ENCODE results near the gene TIGD1.

The TIGD1 gene

DNA sequence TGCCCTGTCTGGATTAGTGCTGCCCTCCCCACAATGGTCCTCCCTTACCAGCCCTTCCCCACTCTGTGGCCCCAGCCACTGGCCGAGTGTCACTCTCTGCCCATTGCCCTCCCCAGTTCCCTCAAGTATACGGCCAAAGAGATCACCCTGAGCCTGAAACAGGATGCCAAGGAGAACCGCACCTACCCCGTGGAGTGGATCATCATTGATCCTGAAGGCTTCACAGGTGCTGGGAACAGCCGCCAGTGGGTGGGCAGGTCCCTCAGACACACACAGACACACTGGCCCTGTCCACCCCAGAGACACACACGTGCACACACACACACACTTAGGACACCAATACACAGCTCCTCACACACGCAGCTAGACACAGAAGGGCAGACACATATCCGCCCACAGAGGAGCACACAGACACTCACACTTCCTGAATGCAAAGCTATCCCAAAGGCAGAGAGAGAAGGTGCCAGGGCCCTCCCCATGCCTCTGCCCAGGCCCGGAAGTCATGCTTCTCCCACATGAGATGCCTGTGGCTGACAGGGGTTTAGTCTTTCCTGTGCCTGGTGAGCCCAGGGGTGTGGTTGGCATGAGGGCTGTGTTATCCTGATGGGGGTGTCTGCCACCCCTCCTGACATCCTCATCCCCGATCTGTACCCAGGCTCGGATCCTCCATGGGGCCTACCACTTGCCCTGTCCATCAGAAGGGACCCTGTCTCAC lies 21.5 kb downstream of the TIGD1 start:
- Histone ChIP-seq H3K36me3 (ENCODE audit: control insufficient read depth, insufficient read depth, low read length) (no peaks in the 10 kb centered on the region), H3K27ac (ENCODE audit: low read depth, low read length) (no peak overlapping the region), H3K9ac (ENCODE audit: low read length) (no peak overlapping the region), H3K4me1 (ENCODE audit: control insufficient read depth, insufficient read depth, low read length) (peaks cover 3% of the 10 kb centered on the region; the same call in 1 of the 2 replicates), H3K4me3 (ENCODE audit: low read depth, low read length) (no peak overlapping the region), H3K9me3 (ENCODE audit: control insufficient read depth, insufficient read depth, low read depth, low read length) (no peaks in the 10 kb centered on the region), H3K27me3 (ENCODE audit: control insufficient read depth, insufficient read depth, low read length) (peaks cover 23% of the 10 kb centered on the region)

DNA sequence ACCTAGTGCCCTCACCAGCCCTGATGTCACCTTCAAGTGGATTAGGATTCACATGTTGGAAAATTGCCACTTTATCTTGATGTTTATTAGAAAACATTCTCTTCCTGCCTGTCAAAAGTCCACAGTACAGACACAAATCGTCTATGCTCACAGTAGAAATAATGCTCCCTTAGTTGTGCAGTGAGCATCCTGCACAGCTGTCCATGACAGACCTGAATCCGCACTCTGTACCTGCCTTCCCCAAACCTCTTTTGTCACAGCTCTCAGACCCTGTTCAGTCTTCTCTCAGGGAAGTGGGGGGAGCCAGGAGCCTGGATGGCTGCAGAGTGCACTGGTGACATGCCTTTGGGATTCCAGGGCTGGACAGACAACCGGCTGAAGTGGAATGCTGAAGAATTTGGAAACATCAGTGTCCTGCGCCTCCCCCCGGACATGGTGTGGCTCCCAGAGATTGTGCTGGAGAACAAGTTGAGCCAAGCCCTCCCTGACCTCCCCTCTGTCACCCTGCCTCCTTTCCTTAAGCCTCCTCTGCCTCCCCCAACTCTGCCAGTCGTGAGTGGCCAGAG lies 22.4 kb downstream of the TIGD1 start:
- Histone ChIP-seq H3K4me1 (ENCODE audit: control insufficient read depth, insufficient read depth, low read length) (peaks cover 8% of the 10 kb centered on the region), H3K4me3 (ENCODE audit: low read depth, low read length) (no peak overlapping the region), H3K9me3 (ENCODE audit: control insufficient read depth, insufficient read depth, low read depth, low read length) (no peaks in the 10 kb centered on the region), H3K27me3 (ENCODE audit: control insufficient read depth, insufficient read depth, low read length) (peaks cover 32% of the 10 kb centered on the region), H3K27ac (ENCODE audit: low read depth, low read length) (no peak overlapping the region), H3K9ac (ENCODE audit: low read length) (no peak overlapping the region), H3K36me3 (ENCODE audit: control insufficient read depth, insufficient read depth, low read length) (no peaks in the 10 kb centered on the region)

DNA sequence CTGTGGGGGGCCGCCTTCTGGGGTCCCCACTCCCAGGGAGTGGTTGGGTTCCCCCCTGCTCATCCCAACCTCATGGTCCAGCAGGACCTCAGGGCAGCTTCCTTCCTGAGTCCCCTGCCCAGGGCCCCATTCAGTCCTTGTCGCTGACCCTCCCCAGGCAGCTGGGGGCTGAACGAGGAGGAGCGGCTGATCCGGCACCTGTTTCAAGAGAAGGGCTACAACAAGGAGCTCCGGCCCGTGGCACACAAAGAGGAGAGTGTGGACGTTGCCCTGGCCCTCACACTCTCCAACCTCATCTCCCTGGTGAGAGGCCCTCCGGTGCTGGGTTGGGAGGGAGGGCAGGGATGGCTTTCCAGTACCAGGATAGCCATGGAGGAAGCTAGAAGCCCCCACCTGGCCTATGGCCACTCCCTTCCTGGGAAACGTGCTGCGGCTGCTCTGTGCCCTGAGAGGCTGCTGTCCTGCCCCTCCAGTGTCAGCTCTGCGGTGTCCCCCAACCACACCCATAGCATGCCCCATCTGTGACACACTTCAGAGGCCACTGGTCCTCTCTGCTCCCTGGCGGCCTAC lies 23.9 kb downstream of the TIGD1 start:
- H3K9me3 ChIP-seq (ENCODE audit: control insufficient read depth, insufficient read depth, low read depth, low read length): no peaks in the 10 kb centered on the region
- peaks cover 8% of the 10 kb centered on the region for H3K4me1 ChIP-seq (ENCODE audit: control insufficient read depth, insufficient read depth, low read length)
- no peaks in the 10 kb centered on the region for H3K36me3 ChIP-seq (ENCODE audit: control insufficient read depth, insufficient read depth, low read length)
- no peak overlapping the region for H3K4me3 ChIP-seq (ENCODE audit: low read depth, low read length)
- no peak overlapping the region for H3K9ac ChIP-seq (ENCODE audit: low read length)
- H3K27ac ChIP-seq (ENCODE audit: low read depth, low read length): no peak overlapping the region
- peaks cover 48% of the 10 kb centered on the region for H3K27me3 ChIP-seq (ENCODE audit: control insufficient read depth, insufficient read depth, low read length)

GRCh38 chr2:232525791-232526371 lies 24.5 kb downstream of the TIGD1 start, which contains the start of gene CHRND:
TSS of gene CHRND (plus strand) at chr2:232526160. CDS start at chr2:232526216, 56 bp downstream.
- Histone ChIP-seq H3K36me3 (ENCODE audit: control insufficient read depth, insufficient read depth, low read length) (no peaks in the 10 kb centered on the region), H3K27me3 (ENCODE audit: control insufficient read depth, insufficient read depth, low read length) (peaks cover 53% of the 10 kb centered on the region), H3K9ac (ENCODE audit: low read length) (no peak within 1 kb of the TSS), H3K4me3 (ENCODE audit: low read depth, low read length) (no peak within 1 kb of the TSS), H3K27ac (ENCODE audit: low read depth, low read length) (no peak within 1 kb of the TSS), H3K4me1 (ENCODE audit: control insufficient read depth, insufficient read depth, low read length) (peaks cover 8% of the 10 kb centered on the region), H3K9me3 (ENCODE audit: control insufficient read depth, insufficient read depth, low read depth, low read length) (no peaks in the 10 kb centered on the region)

GRCh38 chr2:232525199-232525598 lies 25.2 kb downstream of the TIGD1 start:
- Histone ChIP-seq H3K36me3 (ENCODE audit: control insufficient read depth, insufficient read depth, low read length) (no peaks in the 10 kb centered on the region), H3K27me3 (ENCODE audit: control insufficient read depth, insufficient read depth, low read length) (peaks cover 60% of the 10 kb centered on the region), H3K27ac (ENCODE audit: low read depth, low read length) (no peak overlapping the region), H3K4me3 (ENCODE audit: low read depth, low read length) (no peak overlapping the region), H3K9ac (ENCODE audit: low read length) (no peak overlapping the region), H3K4me1 (ENCODE audit: control insufficient read depth, insufficient read depth, low read length) (peaks cover 8% of the 10 kb centered on the region), H3K9me3 (ENCODE audit: control insufficient read depth, insufficient read depth, low read depth, low read length) (no peaks in the 10 kb centered on the region)

DNA sequence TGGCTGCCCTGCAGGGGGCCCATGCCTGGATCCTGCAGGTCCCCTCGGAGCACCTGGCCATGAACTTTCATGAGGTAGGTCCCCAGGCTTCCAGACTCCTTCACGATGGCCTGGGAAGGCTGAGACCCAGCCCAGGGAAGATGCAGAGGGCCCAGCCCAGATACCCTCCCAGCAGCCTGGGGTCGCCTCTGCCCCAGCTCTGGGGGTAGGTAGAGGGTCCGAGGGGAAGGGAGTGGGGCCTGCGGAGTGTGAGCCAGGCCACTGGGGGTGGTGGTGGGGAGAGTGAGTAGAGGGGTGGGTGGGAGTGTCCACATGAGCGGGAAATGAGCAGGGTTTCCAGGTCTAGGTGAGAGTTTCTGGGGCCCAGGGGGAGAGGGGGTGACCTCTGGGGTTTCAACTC lies 25.6 kb downstream of the TIGD1 start:
- H3K4me3 ChIP-seq (ENCODE audit: low read depth, low read length): no peak overlapping the region
- no peaks in the 10 kb centered on the region for H3K9me3 ChIP-seq (ENCODE audit: control insufficient read depth, insufficient read depth, low read depth, low read length)
- peaks cover 63% of the 10 kb centered on the region for H3K27me3 ChIP-seq (ENCODE audit: control insufficient read depth, insufficient read depth, low read length)
- H3K27ac ChIP-seq (ENCODE audit: low read depth, low read length): no peak overlapping the region
- H3K9ac ChIP-seq (ENCODE audit: low read length): no peak overlapping the region
- no peaks in the 10 kb centered on the region for H3K36me3 ChIP-seq (ENCODE audit: control insufficient read depth, insufficient read depth, low read length)
- H3K4me1 ChIP-seq (ENCODE audit: control insufficient read depth, insufficient read depth, low read length): peaks cover 8% of the 10 kb centered on the region

GRCh38 chr2:232523682-232524597 lies 26.4 kb downstream of the TIGD1 start:
- peaks cover 15% of the 10 kb centered on the region for H3K4me1 ChIP-seq (ENCODE audit: control insufficient read depth, insufficient read depth, low read length)
- peaks cover 68% of the 10 kb centered on the region for H3K27me3 ChIP-seq (ENCODE audit: control insufficient read depth, insufficient read depth, low read length)
- H3K27ac ChIP-seq (ENCODE audit: low read depth, low read length): no peak overlapping the region
- H3K9me3 ChIP-seq (ENCODE audit: control insufficient read depth, insufficient read depth, low read depth, low read length): no peaks in the 10 kb centered on the region
- H3K36me3 ChIP-seq (ENCODE audit: control insufficient read depth, insufficient read depth, low read length): no peaks in the 10 kb centered on the region
- H3K4me3 ChIP-seq (ENCODE audit: low read depth, low read length): peak overlapping the region; percentile 57
- no peak overlapping the region for H3K9ac ChIP-seq (ENCODE audit: low read length)

DNA sequence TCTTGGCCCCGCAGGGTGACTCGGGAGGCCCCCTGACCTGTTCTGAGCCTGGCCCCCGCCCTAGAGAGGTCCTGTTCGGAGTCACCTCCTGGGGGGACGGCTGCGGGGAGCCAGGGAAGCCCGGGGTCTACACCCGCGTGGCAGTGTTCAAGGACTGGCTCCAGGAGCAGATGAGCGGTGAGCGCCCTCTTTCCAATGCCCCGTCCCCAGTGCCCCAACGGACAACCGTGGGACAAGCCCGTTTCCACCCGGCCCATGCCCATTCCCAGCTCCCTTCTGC lies 27.0 kb downstream of the TIGD1 start:
- Histone ChIP-seq H3K4me1 (ENCODE audit: control insufficient read depth, insufficient read depth, low read length) (peaks cover 16% of the 10 kb centered on the region), H3K27me3 (ENCODE audit: control insufficient read depth, insufficient read depth, low read length) (peaks cover 68% of the 10 kb centered on the region), H3K9me3 (ENCODE audit: control insufficient read depth, insufficient read depth, low read depth, low read length) (no peaks in the 10 kb centered on the region), H3K27ac (ENCODE audit: low read depth, low read length) (no peak overlapping the region), H3K9ac (ENCODE audit: low read length) (no peak overlapping the region), H3K4me3 (ENCODE audit: low read depth, low read length) (peak overlapping the region; percentile 57), H3K36me3 (ENCODE audit: control insufficient read depth, insufficient read depth, low read length) (no peaks in the 10 kb centered on the region)

DNA sequence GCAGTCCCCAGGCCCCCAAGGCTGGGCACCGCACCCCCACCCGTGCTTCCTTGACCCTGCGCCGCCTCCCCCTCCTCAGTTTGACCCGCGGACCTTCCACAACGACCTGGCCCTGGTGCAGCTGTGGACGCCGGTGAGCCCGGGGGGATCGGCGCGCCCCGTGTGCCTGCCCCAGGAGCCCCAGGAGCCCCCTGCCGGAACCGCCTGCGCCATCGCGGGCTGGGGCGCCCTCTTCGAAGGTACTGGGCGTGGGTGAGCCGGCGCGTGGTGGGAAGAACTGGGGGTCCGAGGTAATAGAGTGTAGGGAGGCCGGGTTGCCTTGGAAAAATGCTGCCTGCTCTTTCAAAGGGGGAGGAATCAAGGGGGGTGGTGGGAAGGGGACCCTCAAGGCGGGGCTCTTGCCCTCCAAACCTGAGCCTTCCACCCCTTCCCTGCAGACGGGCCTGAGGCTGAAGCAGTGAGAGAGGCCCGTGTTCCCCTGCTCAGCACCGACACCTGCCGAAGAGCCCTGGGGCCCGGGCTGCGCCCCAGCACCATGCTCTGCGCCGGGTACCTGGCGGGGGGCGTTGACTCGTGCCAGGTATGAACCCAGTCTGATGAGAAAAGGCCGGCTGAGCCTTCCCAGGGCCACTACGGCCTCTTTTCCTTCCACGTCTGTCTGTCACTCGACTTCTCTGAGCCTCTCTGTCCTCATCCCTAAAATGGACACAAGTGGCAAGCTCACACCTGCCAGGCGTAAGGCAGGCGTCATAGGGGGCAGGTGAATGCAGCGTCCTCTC lies 27.5 kb downstream of the TIGD1 start:
- H3K4me1 ChIP-seq (ENCODE audit: control insufficient read depth, insufficient read depth, low read length): peaks cover 16% of the 10 kb centered on the region
- H3K27ac ChIP-seq (ENCODE audit: low read depth, low read length): no peak overlapping the region
- no peak overlapping the region for H3K9ac ChIP-seq (ENCODE audit: low read length)
- H3K36me3 ChIP-seq (ENCODE audit: control insufficient read depth, insufficient read depth, low read length): no peaks in the 10 kb centered on the region
- H3K9me3 ChIP-seq (ENCODE audit: control insufficient read depth, insufficient read depth, low read depth, low read length): no peaks in the 10 kb centered on the region
- peak overlapping the region; percentile 57 for H3K4me3 ChIP-seq (ENCODE audit: low read depth, low read length)
- H3K27me3 ChIP-seq (ENCODE audit: control insufficient read depth, insufficient read depth, low read length): peaks cover 67% of the 10 kb centered on the region

GRCh38 chr2:232521959-232522622 lies 28.3 kb downstream of the TIGD1 start:
- Histone ChIP-seq H3K27me3 (ENCODE audit: control insufficient read depth, insufficient read depth, low read length) (peaks cover 72% of the 10 kb centered on the region), H3K9ac (ENCODE audit: low read length) (no peak overlapping the region), H3K27ac (ENCODE audit: low read depth, low read length) (no peak overlapping the region), H3K4me1 (ENCODE audit: control insufficient read depth, insufficient read depth, low read length) (peaks cover 16% of the 10 kb centered on the region), H3K9me3 (ENCODE audit: control insufficient read depth, insufficient read depth, low read depth, low read length) (no peaks in the 10 kb centered on the region), H3K4me3 (ENCODE audit: low read depth, low read length) (peak overlapping the region; percentile 40; the same call in 1 of the 2 replicates), H3K36me3 (ENCODE audit: control insufficient read depth, insufficient read depth, low read length) (no peaks in the 10 kb centered on the region)

All from HUES6 (cell line).